GM12878 (cell line): ENCODE results near the gene MPZL1. TPM values are rescaled to one million over a fixed set of nuclear protein-coding genes. Genes with fewer than 3 reads are reported as not detected.

Source experiments
- ATAC-seq: fragments of 200-7000 bp; cut with Tn5 transposase; 3 replicates; pipeline ENCODE4 v1.9.1; 2020; ENCODE audit warnings: mild to moderate bottlenecking, moderate library complexity
- BruUV-seq: library from RNA; stranded (reverse); fragments of 400-500 nt; replicated peaks from 2 replicates; lab custom pipeline; 2021; lab: Mats Ljungman, UMichigan
- CTCF ChIA-PET: fragments of 300-600 bp; sonication (Branson Sonifier 250); formaldehyde crosslinking; extraction: SDS; loops from one replicate; lab custom pipeline; 2021; ENCODE audit warnings: inconsistent platforms; lab: Yijun Ruan, JAX
- POLR2A ChIA-PET: fragments of 350-600 bp; formaldehyde crosslinking; extraction: SDS; loops from one replicate; lab custom pipeline; 2021; ENCODE audit warnings: inconsistent platforms; lab: Charles Lee
- RAD21 ChIA-PET: fragments of 300-600 bp; sonication (Branson Sonifier 250); formaldehyde crosslinking; loops from one replicate; lab custom pipeline; 2023; ENCODE audit warnings: antibody characterized with exemption; ENCODE audit not compliant: unreplicated experiment; lab: Charles Lee
- SMC1A ChIA-PET: fragments of 300-600 bp; sonication (Branson Sonifier 250); formaldehyde crosslinking; loops from one replicate; lab custom pipeline; 2023; ENCODE audit not compliant: unreplicated experiment, uncharacterized antibody; lab: Charles Lee
- DNase-seq: peaks from one replicate; pipeline ENCODE4 v3.0.0-alpha.2; 2011; ENCODE audit warnings: low read depth, low spot score
- FAIRE-seq: peaks from 3 replicates; lab custom pipeline; 2011; peaks lifted over from hg19 to GRCh38; lab: Jason Lieb, UNC
- H2AFZ ChIP-seq: 2 replicates; pipeline ENCODE4 v1.6.0; 2011; ENCODE audit warnings: low read depth, low read length, control low read depth; ENCODE audit not compliant: control insufficient read depth
- H3K27ac ChIP-seq: 2 replicates; pipeline ENCODE4 v1.5.1; 2011; ENCODE audit warnings: control low read depth; ENCODE audit not compliant: control insufficient read depth, insufficient read depth
- H3K27me3 ChIP-seq, 2 experiments: replicated peaks in 1 of 2; 2 replicates each; pipeline versions ENCODE4 v1.6.0 to v1.6.1; 2011; ENCODE audit warnings: low read length in 1 of 2; ENCODE audit not compliant: control insufficient read depth in 2 of 2, insufficient read depth in 2 of 2
- H3K36me3 ChIP-seq, 2 experiments: 2 replicates each; pipeline ENCODE4 v1.5.1; 2011; ENCODE audit warnings: low read length in 1 of 2; ENCODE audit not compliant: control insufficient read depth in 2 of 2, insufficient read depth in 2 of 2
- H3K4me1 ChIP-seq: 2 replicates; pipeline ENCODE4 v1.6.1; 2011; ENCODE audit warnings: mild to moderate bottlenecking, low read length, moderate library complexity, mixed read lengths; ENCODE audit not compliant: control insufficient read depth, insufficient read depth
- H3K4me2 ChIP-seq: 2 replicates; pipeline ENCODE4 v1.6.0; 2011; ENCODE audit warnings: control low read depth; ENCODE audit not compliant: control insufficient read depth, insufficient read depth
- H3K4me3 ChIP-seq: fragments of 200-600 bp; sonication (generic); 2 replicates; pipeline ENCODE4 v1.5.1; 2016
- H3K79me2 ChIP-seq: 2 replicates; pipeline ENCODE4 v1.6.0; 2011; ENCODE audit warnings: low read length; ENCODE audit not compliant: control insufficient read depth, insufficient read depth
- H3K9ac ChIP-seq: 2 replicates; pipeline ENCODE4 v1.8.0; 2011; ENCODE audit warnings: low read length, control low read depth, mixed read lengths; ENCODE audit not compliant: control insufficient read depth, insufficient read depth
- H3K9me3 ChIP-seq: replicated peaks from 3 replicates; pipeline ENCODE4 v1.5.1; 2011; ENCODE audit warnings: mild to moderate bottlenecking, low read length; ENCODE audit not compliant: control insufficient read depth, insufficient read depth
- H4K20me1 ChIP-seq: 2 replicates; pipeline ENCODE4 v1.6.0; 2011; ENCODE audit not compliant: control insufficient read depth, insufficient read depth
- HDGF ChIP-seq: fragments of 450-650 bp; IDR thresholded peaks from 2 replicates; pipeline ENCODE4 v1.6.1; 2016; ENCODE audit warnings: antibody characterized with exemption
- IKZF2 ChIP-seq, 2 experiments: fragments of 450-650 bp; IDR thresholded peaks; 2 replicates each; pipeline ENCODE4 v1.6.1; 2017; ENCODE audit warnings: mild to moderate bottlenecking in 2 of 2, moderate library complexity in 2 of 2
- NFYA ChIP-seq: IDR thresholded peaks from 2 replicates; pipeline ENCODE4 v1.6.1; 2011; ENCODE audit warnings: low read depth, mild to moderate bottlenecking, low read length, improper control_type of control experiment, borderline replicate concordance
- ZNF207 ChIP-seq: fragments of 450-650 bp; IDR thresholded peaks from 2 replicates; pipeline ENCODE4 v1.6.1; 2014; ENCODE audit warnings: antibody characterized with exemption, mild to moderate bottlenecking, borderline replicate concordance
- WGBS: methylation state at CpG from one replicate; pipeline ENCODE4 v1.1.6; 2016; ENCODE audit warnings: low lambda C conversion rate; ENCODE audit not compliant: insufficient replicate concordance, insufficient coverage; ENCODE audit errors: missing lambda C conversion rate; 5-methylcytosine and 5-hydroxymethylcytosine counted together
- in situ Hi-C: fragments of 300-500 bp; cut with MboI; formaldehyde crosslinking; loops from 9 replicates; pipeline ENCODE4 v1.14.3; 2018; ENCODE audit warnings: mixed read lengths
- intact Hi-C: fragments of 100-400 bp; cut with micrococcal nuclease; formaldehyde crosslinking; loops from one replicate; pipeline ENCODE4 v1.14.2; 2022; ENCODE audit not compliant: unreplicated experiment
- polyA plus RNA-seq, 11 experiments: library from polyadenylated mRNA; depleted of rRNA in 4 of 11; unstranded in 6 of 11; stranded (reverse) in 5 of 11; fragments of >200 nt; fragmentation: Nextera tagmentation in 4 of 11; fragmentation: Illumina TruSeq in 1 of 11; extraction: Ambion mirVana in 4 of 11; extraction: Trizol in 1 of 11; gene quantifications; 1 replicate in 1 of 11; 2 replicates in 10 of 11; pipeline versions ENCODE4 v1.2.1 to v1.2.3, GENCODE V29; 2011 to 2016; ENCODE audit warnings: inconsistent platforms in 2 of 11, missing spikeins in 2 of 11, low read depth in 1 of 11
- total RNA-seq, 4 experiments: library from RNA; depleted of rRNA in 3 of 4; stranded (reverse); fragments of >200 nt in 3 of 4; fragmentation: Illumina TruSeq in 1 of 4; extraction: Trizol in 1 of 4; gene quantifications; 2 replicates each; pipeline versions ENCODE4 v1.2.1 to v1.2.3, GENCODE V29; 2013 to 2021

MPZL1 gene
- total and polyA plus RNA-seq, 10 of the 15 experiments (the other 5 are each of a cell fraction or from before 2014, with no cell fraction given), result 9.8 to 60.9 (median 45.9) TPM

GRCh38 chr1:167722870-167723251 is 1.1 kb downstream of the MPZL1 start:
- SMC1A ChIA-PET, result interaction anchor here (0.8 to 4.0 kb wide), 4 partner anchors 8 to 35 kb away, joined by 3 to 21 read pairs (median 10); no protein-coding TSS in a partner anchor
- Histone ChIP-seq H3K4me2 (peak overlapping the region; percentile 85), H3K36me3 (no peaks in the 10 kb centered on the region; a peak in 1 of 4 replicates), H2AFZ (no peak overlapping the region; the same call in 1 of the 2 replicates), H3K27ac (peak overlapping the region; percentile 45; the same call in 1 of the 2 replicates), H3K27me3 (no peaks in the 10 kb centered on the region), H3K4me1 (peaks cover 32% of the 10 kb centered on the region), H3K9me3 (no peaks in the 10 kb centered on the region), H3K79me2 (peaks cover 57% of the 10 kb centered on the region), H3K4me3 (peak overlapping the region; percentile 89), H3K9ac (peak overlapping the region; percentile 69), H4K20me1 (peaks cover 4% of the 10 kb centered on the region; the same call in 1 of the 2 replicates)
- DNase-seq (no peak), FAIRE-seq (no peak), ATAC-seq (no peak)
- intact Hi-C loops, result no loop called here
- TF ChIP-seq IKZF2 (IDR thresholded peaks at IDR 0.05) (0 out of 4 replicates have a peak, but pooled peaks of 1 of the 2 experiments have one; percentile 6), ZNF207 (no peak)
- POLR2A ChIA-PET, result interaction anchor here (1.5 to 2.9 kb wide), 2 partner anchors 10 to 30 kb away, joined by 5 to 11 read pairs; no protein-coding TSS in a partner anchor
- CTCF ChIA-PET, result interaction anchor here (1.9 to 2.7 kb wide), 3 partner anchors 8 to 360 kb away, joined by 7 to 11 read pairs (median 11); no protein-coding TSS in a partner anchor
- no TSS peak for BruUV-seq
- RAD21 ChIA-PET, result interaction anchor here (1.5 to 2.8 kb wide), 4 partner anchors 30 to 359 kb away, joined by 4 to 15 read pairs (median 4); partner anchors contain the start of genes DCAF6 and MPC2
- 4% methylated on average over 4 of the region's 4 CpGs for WGBS
- in situ Hi-C loops, result no loop called here

GRCh38 chr1:167723707-167724323 is 2.0 kb downstream of the MPZL1 start:
- H3K79me2 ChIP-seq, result peaks cover 64% of the 10 kb centered on the region
- H3K4me2 ChIP-seq, result peak overlapping the region; percentile 91
- WGBS, result 38% methylated on average over 2 of the region's 2 CpGs
- no peaks in the 10 kb centered on the region for H3K27me3 ChIP-seq
- intact Hi-C loops (no loop called here), in situ Hi-C loops (no loop called here)
- no peak for ATAC-seq
- H3K27ac ChIP-seq, result peak overlapping the region; percentile 10; the same call in 1 of the 2 replicates
- no peaks in the 10 kb centered on the region for H3K9me3 ChIP-seq
- H2AFZ ChIP-seq, result no peak overlapping the region
- TF ChIP-seq HDGF (0 out of 2 replicates have a peak, but pooled peaks have one; percentile 25), NFYA (no peak)
- peaks cover 27% of the 10 kb centered on the region for H3K4me1 ChIP-seq
- peak overlapping the region; percentile 89 for H3K4me3 ChIP-seq
- ChIA-PET CTCF (interaction anchor here (1.0 to 2.7 kb wide), 4 partner anchors 9 to 359 kb away, joined by 3 to 11 read pairs (median 9); no protein-coding TSS in a partner anchor), POLR2A (interaction anchor here (0.7 to 2.9 kb wide), 6 partner anchors 9 to 359 kb away, joined by 3 to 11 read pairs (median 3); no protein-coding TSS in a partner anchor), SMC1A (interaction anchor here (0.7 to 4.0 kb wide), 9 partner anchors 9 to 207 kb away, joined by 3 to 21 read pairs (median 4); no protein-coding TSS in a partner anchor), RAD21 (interaction anchor here (1.5 to 2.8 kb wide), 4 partner anchors 29 to 359 kb away, joined by 4 to 15 read pairs (median 4); partner anchors contain the start of genes DCAF6 and MPC2)
- DNase-seq, result no peak
- peaks cover 4% of the 10 kb centered on the region; the same call in 1 of the 2 replicates for H4K20me1 ChIP-seq
- peak overlapping the region; percentile 42; the same call in 1 of the 2 replicates for H3K9ac ChIP-seq
- no peaks in the 10 kb centered on the region; a peak in 1 of 4 replicates for H3K36me3 ChIP-seq
- FAIRE-seq, result no peak
- BruUV-seq, result TSS peak; percentile 41
